Measurements from ENCODE around the gene JMJD4.

JMJD4 gene

DNA sequence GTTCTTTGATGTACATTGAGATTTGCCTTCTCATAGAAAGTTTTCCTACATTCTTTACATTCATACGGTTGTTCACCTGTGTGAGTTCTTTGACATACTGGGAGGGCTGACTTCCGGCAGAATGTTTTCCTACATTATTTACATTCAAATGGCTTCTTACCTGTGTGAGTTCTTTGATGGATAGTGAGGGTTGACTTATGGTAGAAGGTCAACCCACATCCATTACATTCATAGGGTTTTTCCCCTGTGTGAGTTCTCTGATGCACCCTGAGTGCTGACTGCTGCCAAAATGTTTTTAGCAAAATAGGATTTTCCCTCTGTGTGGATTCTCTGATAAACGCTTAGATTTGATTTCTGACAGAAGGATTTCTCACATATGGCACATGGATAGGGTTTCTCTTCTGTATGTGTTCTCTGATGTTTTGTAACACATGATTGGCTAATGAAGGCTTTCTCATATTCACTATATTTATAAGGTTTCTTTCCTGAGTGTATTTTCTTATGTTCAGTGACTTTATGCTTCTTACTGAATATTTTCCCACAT lies 37.7 kb downstream of the JMJD4 start:
- Histone ChIP-seq H3K4me1 (ENCODE audit: control insufficient read depth in 5 of 5, insufficient read depth in 5 of 5, low read length in 5 of 5) (no peaks in the 10 kb centered on the region), H3K27me3 (ENCODE audit: control insufficient read depth in 5 of 5, insufficient read depth in 4 of 5, low read length in 5 of 5) (no peaks in the 10 kb centered on the region), H3K36me3 (ENCODE audit: control insufficient read depth in 5 of 5, insufficient read depth in 5 of 5, low read length in 5 of 5) (no peaks in the 10 kb centered on the region), H3K27ac (ENCODE audit: low read depth, low read length) (no peak overlapping the region), H3K4me3 (ENCODE audit: low read depth in 1 of 5, low read length in 5 of 5) (peak overlapping the region in 1 of 5 donors; percentile 35), H3K9me3 (ENCODE audit: control insufficient read depth in 5 of 5, low read length in 5 of 5) (peaks cover 10 to 68% (median 56%) of the 10 kb centered on the region in 5 donors), H3K9ac (ENCODE audit: low read length in 5 of 5) (no peak overlapping the region)

DNA sequence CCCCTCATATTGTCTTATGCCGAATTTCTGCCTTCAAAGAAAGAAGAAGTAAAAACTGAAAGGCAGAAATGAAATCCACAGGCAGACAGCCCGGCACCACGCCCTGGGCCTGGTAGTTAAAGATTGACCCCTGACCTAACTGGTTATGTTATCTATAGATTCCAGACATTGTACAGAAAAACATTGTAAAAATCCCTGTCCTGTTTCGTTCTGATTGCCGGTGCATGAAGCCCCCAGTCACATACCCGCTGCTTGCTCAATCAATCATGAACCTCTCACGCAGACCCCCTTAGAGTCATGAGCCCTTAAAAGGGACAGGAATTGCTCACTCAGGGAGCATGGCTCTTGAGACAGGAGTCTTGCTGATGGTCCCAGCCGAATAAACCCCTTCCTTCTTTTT lies 49.3 kb downstream of the JMJD4 start:
- H3K4me1 ChIP-seq (ENCODE audit: control insufficient read depth in 5 of 5, insufficient read depth in 5 of 5, low read length in 5 of 5): no peaks in the 10 kb centered on the region
- peaks cover 27 to 65% (median 47%) of the 10 kb centered on the region in 5 donors for H3K9me3 ChIP-seq (ENCODE audit: control insufficient read depth in 5 of 5, low read length in 5 of 5)
- no peak overlapping the region for H3K9ac ChIP-seq (ENCODE audit: low read length in 5 of 5)
- H3K27me3 ChIP-seq (ENCODE audit: control insufficient read depth in 5 of 5, insufficient read depth in 4 of 5, low read length in 5 of 5): no peaks in the 10 kb centered on the region
- no peaks in the 10 kb centered on the region for H3K36me3 ChIP-seq (ENCODE audit: control insufficient read depth in 5 of 5, insufficient read depth in 5 of 5, low read length in 5 of 5)
- H3K4me3 ChIP-seq (ENCODE audit: low read depth in 1 of 5, low read length in 5 of 5): no peak overlapping the region
- H3K27ac ChIP-seq (ENCODE audit: low read depth, low read length): no peak overlapping the region

Measured in subcutaneous abdominal adipose tissue (tissue), 5 donors.